ENCODE data around the gene VPS41. TPM values are rescaled to one million over a fixed set of nuclear protein-coding genes. Genes with fewer than 3 reads are reported as not detected.

The VPS41 gene
- total RNA-seq, 2 experiments from 2014 or later = 23.2 to 46.1 TPM

DNA sequence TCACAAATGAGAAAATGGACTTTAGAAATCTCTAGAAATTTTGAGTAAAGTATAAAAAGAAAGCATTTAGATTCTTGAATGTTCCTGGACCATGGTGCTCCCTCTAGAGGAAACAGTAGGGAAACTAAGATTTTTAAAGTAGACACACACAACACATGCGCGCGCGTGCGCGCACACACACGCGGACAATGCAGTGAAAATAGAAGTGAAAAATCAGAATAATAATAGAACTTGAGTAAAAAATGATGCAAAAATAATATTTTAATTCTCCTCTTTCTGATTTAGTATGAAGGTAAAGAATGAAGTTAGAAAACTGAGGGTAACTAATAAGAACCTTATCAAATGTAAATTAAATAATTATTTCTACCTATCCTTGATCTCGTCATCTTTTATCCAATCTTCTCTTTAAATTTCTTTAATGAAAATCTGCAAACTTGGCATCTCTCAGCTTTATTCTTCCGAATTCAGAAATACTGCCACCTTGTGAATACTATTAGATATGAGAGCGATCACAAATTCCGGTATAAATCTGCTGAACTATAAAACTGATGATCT lies 160.9 kb downstream of the VPS41 start:
- intact Hi-C loops (cut with micrococcal nuclease; ENCODE audit: unreplicated experiment) = no loop called here
- no peaks in the 10 kb centered on the region for H3K79me2 ChIP-seq (ENCODE audit: insufficient read depth, low read depth, low read length)
- TF ChIP-seq EZH2phosphoT487 (IDR thresholded peaks at IDR 0.05; ENCODE audit: borderline replicate concordance, low read depth, low read length) = no peak
- TF ChIP-seq, protein P1, sequence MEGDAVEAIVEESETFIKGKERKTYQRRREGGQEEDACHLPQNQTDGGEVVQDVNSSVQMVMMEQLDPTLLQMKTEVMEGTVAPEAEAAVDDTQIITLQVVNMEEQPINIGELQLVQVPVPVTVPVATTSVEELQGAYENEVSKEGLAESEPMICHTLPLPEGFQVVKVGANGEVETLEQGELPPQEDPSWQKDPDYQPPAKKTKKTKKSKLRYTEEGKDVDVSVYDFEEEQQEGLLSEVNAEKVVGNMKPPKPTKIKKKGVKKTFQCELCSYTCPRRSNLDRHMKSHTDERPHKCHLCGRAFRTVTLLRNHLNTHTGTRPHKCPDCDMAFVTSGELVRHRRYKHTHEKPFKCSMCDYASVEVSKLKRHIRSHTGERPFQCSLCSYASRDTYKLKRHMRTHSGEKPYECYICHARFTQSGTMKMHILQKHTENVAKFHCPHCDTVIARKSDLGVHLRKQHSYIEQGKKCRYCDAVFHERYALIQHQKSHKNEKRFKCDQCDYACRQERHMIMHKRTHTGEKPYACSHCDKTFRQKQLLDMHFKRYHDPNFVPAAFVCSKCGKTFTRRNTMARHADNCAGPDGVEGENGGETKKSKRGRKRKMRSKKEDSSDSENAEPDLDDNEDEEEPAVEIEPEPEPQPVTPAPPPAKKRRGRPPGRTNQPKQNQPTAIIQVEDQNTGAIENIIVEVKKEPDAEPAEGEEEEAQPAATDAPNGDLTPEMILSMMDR (conservative IDR thresholded peaks at IDR 0.05; ENCODE audit: low read length) = peak; percentile 72
- H4K20me1 ChIP-seq (ENCODE audit: insufficient read depth, low read length) = no peaks in the 10 kb centered on the region
- H3K4me1 ChIP-seq (ENCODE audit: insufficient read depth, low read length, poor library complexity, severe bottlenecking) = no peaks in the 10 kb centered on the region
- H3K36me3 ChIP-seq (ENCODE audit: insufficient read depth, low read length) = peaks cover 20% of the 10 kb centered on the region; the same call in 1 of the 2 replicates
- CTCF ChIA-PET (ENCODE audit: unreplicated experiment) = no interaction called here
- no TSS peak for BruUV-seq (replicated peaks)
- H3K4me2 ChIP-seq (ENCODE audit: low read length) = no peak overlapping the region
- no peak overlapping the region for H3K4me3 ChIP-seq (ENCODE audit: low read depth, low read length, poor library complexity, severe bottlenecking)
- no peak for DNase-seq (ENCODE audit: low spot score)
- no peak overlapping the region for H3K27ac ChIP-seq (ENCODE audit: low read depth, low read length, poor library complexity, severe bottlenecking)
- POLR2A ChIA-PET = interaction anchor here (2.9 kb wide), 1 partner anchor 8 kb away, joined by 13 read pairs; no protein-coding TSS in a partner anchor
- H2AFZ ChIP-seq (ENCODE audit: low read length) = no peak overlapping the region
- H3K9me3 ChIP-seq (ENCODE audit: low read length) = no peaks in the 10 kb centered on the region
- H3K9me2 ChIP-seq (ENCODE audit: insufficient read depth, low read length) = no peaks in the 10 kb centered on the region

- Histone ChIP-seq H3K9me2 (ENCODE audit: insufficient read depth, low read length) (no peaks in the 10 kb centered on the region), H2AFZ (ENCODE audit: low read length) (no peak overlapping the region), H3K9me3 (ENCODE audit: low read length) (no peaks in the 10 kb centered on the region), H4K20me1 (ENCODE audit: insufficient read depth, low read length) (no peaks in the 10 kb centered on the region), H3K4me2 (ENCODE audit: low read length) (no peak overlapping the region), H3K4me1 (ENCODE audit: insufficient read depth, low read length, poor library complexity, severe bottlenecking) (no peaks in the 10 kb centered on the region), H3K79me2 (ENCODE audit: insufficient read depth, low read depth, low read length) (no peaks in the 10 kb centered on the region), H3K4me3 (ENCODE audit: low read depth, low read length, poor library complexity, severe bottlenecking) (no peak overlapping the region), H3K36me3 (ENCODE audit: insufficient read depth, low read length) (peaks cover 26% of the 10 kb centered on the region; the same call in 1 of the 2 replicates), H3K27ac (ENCODE audit: low read depth, low read length, poor library complexity, severe bottlenecking) (no peak overlapping the region)
- ChIA-PET POLR2A (interaction anchor here (0.5 to 0.6 kb wide), 2 partner anchors 438 to 1299 kb away, joined by 3 read pairs; no protein-coding TSS in a partner anchor), CTCF (ENCODE audit: unreplicated experiment) (interaction anchor here (0.7 kb wide), 1 partner anchor 9 kb away, joined by 3 read pairs; no protein-coding TSS in a partner anchor)
- no peak for DNase-seq (ENCODE audit: low spot score)
- intact Hi-C loops (cut with micrococcal nuclease; ENCODE audit: unreplicated experiment) = no loop called here
- BruUV-seq (replicated peaks) = no TSS peak
- TF ChIP-seq, protein P1 (conservative IDR thresholded peaks at IDR 0.05; ENCODE audit: low read length) = no peak
Measured at GRCh38 chr7:38746438-38746837, 162.6 kb downstream of the VPS41 start.

DNA sequence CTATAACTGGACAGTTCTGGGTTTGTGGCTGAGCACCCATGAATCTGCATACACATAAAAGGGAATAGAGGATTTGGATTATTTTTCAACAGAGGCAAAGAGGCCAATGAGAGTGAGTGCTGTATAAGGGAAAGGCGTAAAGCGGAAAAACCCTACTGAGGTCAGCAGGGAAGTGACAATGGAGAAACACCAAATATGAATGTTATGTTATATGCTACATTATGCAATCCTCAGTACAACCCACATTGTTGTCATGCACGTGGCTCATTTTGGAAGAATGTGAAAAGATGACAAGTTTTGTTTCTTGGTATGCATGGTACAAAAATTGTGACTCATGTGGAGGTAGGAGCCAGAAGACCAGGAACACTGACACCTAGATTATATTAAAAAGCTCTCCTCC lies 164.2 kb downstream of the VPS41 start:
- no TSS peak for BruUV-seq (replicated peaks)
- ChIA-PET CTCF (ENCODE audit: unreplicated experiment) (no interaction called here), POLR2A (interaction anchor here (0.5 to 1.4 kb wide), 4 partner anchors 10 to 1173 kb away, joined by 4 to 6 read pairs (median 5); no protein-coding TSS in a partner anchor)
- no peak overlapping the region for H3K27ac ChIP-seq (ENCODE audit: low read depth, low read length, poor library complexity, severe bottlenecking)
- H3K36me3 ChIP-seq (ENCODE audit: insufficient read depth, low read length) = peaks cover 20% of the 10 kb centered on the region; the same call in 1 of the 2 replicates
- no peaks in the 10 kb centered on the region for H4K20me1 ChIP-seq (ENCODE audit: insufficient read depth, low read length)
- no peaks in the 10 kb centered on the region for H3K4me1 ChIP-seq (ENCODE audit: insufficient read depth, low read length, poor library complexity, severe bottlenecking)
- no peaks in the 10 kb centered on the region for H3K9me3 ChIP-seq (ENCODE audit: low read length)
- TF ChIP-seq, protein P1 (conservative IDR thresholded peaks at IDR 0.05; ENCODE audit: low read length) = no peak
- TF ChIP-seq EZH2phosphoT487 (IDR thresholded peaks at IDR 0.05; ENCODE audit: borderline replicate concordance, low read depth, low read length) = no peak
- no peak overlapping the region for H3K4me2 ChIP-seq (ENCODE audit: low read length)
- no peak overlapping the region for H3K4me3 ChIP-seq (ENCODE audit: low read depth, low read length, poor library complexity, severe bottlenecking)
- H3K9me2 ChIP-seq (ENCODE audit: insufficient read depth, low read length) = no peaks in the 10 kb centered on the region
- H2AFZ ChIP-seq (ENCODE audit: low read length) = no peak overlapping the region
- H3K79me2 ChIP-seq (ENCODE audit: insufficient read depth, low read depth, low read length) = no peaks in the 10 kb centered on the region
- no peak for DNase-seq (ENCODE audit: low spot score)
- intact Hi-C loops (cut with micrococcal nuclease; ENCODE audit: unreplicated experiment) = no loop called here

Data from OCI-LY7 (cell line).